ENCODE measurements around the gene SCLY. TPM values are rescaled to one million over a fixed set of nuclear protein-coding genes. Genes with fewer than 3 reads are reported as not detected.

Gene SCLY
- total and polyA plus RNA-seq, 4 donors, result 7.8 to 16.1 (median 12.1) TPM

DNA sequence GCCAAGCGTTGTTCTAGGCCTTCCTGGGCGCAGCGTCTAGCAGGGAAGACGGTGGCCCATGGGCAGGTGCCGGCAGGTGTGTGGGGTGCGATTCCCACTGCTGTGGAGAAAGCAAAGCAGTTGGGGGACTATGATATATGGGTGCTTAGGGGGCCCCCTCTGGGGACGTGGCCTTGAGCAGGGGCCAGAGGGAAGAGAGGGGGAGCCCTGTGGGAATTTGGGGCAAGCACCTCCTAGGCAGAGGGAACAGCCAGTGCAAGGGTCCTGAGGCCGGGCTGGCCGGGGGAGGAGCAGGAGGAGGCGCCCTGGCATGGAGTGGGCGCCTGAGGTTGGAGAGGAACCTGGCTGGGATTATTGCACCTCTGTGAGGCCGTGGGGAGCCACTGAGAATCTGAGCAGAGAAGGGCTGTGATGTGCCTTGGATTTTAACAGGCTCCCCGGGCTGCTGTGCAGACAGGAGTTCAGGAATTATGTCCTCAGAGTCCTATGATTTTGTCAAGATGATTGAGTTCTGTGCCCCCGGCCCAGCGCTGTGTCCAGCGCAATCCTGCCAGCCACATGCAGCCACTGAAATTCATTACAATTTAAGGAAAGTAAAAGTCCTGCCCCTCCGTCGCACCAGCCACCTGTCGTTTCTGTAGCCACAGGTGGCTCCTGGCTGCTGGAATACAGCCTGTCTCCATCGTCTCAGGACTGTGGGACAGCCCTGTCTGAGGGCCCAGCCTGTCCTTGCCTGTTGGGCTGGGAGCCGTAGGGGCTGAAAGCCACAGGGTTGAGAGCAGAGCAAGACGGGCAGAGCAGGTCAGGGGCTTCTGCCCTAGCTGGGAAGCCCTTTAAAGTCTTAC is 68.6 kb downstream of the SCLY start:
- peaks cover 0 to 16% (median 4%) of the 10 kb centered on the region in 5 donors for H3K4me1 ChIP-seq (ENCODE audit: control insufficient read depth in 5 of 5, insufficient read depth in 5 of 5, low read length in 5 of 5)
- TF ChIP-seq, protein P1, sequence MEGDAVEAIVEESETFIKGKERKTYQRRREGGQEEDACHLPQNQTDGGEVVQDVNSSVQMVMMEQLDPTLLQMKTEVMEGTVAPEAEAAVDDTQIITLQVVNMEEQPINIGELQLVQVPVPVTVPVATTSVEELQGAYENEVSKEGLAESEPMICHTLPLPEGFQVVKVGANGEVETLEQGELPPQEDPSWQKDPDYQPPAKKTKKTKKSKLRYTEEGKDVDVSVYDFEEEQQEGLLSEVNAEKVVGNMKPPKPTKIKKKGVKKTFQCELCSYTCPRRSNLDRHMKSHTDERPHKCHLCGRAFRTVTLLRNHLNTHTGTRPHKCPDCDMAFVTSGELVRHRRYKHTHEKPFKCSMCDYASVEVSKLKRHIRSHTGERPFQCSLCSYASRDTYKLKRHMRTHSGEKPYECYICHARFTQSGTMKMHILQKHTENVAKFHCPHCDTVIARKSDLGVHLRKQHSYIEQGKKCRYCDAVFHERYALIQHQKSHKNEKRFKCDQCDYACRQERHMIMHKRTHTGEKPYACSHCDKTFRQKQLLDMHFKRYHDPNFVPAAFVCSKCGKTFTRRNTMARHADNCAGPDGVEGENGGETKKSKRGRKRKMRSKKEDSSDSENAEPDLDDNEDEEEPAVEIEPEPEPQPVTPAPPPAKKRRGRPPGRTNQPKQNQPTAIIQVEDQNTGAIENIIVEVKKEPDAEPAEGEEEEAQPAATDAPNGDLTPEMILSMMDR (IDR thresholded peaks at IDR 0.05; ENCODE audit: control extremely low read depth, extremely low read depth), result no peak
- no peaks in the 10 kb centered on the region for H3K36me3 ChIP-seq (ENCODE audit: control insufficient read depth in 4 of 4, insufficient read depth in 4 of 4, low read length in 4 of 4)
- peaks cover 0 to 3% (median 0%) of the 10 kb centered on the region in 4 donors for H3K9me3 ChIP-seq (ENCODE audit: control insufficient read depth in 4 of 4, insufficient read depth in 3 of 4, low read length in 3 of 4)
- 89 to 93% methylated on average over 22 of the region's 22 CpGs for WGBS, 2 donors
- H3K27ac ChIP-seq (ENCODE audit: low read depth in 1 of 2, low read length in 1 of 2), result no peak overlapping the region
- H3K27me3 ChIP-seq (ENCODE audit: control insufficient read depth in 3 of 3, insufficient read depth in 3 of 3, low read length in 2 of 3), result no peaks in the 10 kb centered on the region
- H3K4me3 ChIP-seq, result no peak overlapping the region
- H3K9ac ChIP-seq (ENCODE audit: insufficient read depth in 1 of 2, low read length in 2 of 2), result no peak overlapping the region
- ATAC-seq (ENCODE audit: insufficient read depth, low FRiP score) (no peak), DNase-seq (no peak)

DNA sequence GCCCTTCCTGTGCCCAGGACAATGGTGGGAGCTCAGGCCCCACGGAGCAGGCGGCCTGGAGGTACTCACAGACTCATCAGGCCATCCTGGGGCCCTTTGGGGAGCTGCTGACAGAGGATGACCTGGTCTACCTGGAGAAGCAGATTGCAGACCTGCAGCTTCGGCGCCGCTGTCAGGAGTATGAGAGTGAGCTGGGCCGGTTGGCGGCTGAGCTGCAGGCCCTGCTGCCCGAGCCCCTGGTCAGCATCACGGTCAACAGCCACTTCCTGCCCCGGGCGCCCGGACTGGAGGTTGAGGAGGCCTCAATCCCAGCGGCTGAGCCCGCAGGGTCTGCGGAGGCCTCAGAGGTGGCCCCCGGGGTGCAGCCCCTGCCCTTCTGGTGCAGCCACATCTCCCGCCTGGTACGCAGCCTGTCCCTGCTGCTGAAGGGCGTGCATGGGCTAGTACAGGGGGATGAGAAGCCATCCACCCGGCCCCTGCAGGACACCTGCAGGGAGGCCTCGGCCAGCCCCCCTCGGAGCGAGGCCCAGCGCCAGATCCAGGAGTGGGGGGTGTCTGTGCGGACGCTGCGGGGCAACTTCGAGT is 69.4 kb downstream of the SCLY start:
- 90 to 96% methylated on average over 28 of the region's 28 CpGs for WGBS, 2 donors

DNA sequence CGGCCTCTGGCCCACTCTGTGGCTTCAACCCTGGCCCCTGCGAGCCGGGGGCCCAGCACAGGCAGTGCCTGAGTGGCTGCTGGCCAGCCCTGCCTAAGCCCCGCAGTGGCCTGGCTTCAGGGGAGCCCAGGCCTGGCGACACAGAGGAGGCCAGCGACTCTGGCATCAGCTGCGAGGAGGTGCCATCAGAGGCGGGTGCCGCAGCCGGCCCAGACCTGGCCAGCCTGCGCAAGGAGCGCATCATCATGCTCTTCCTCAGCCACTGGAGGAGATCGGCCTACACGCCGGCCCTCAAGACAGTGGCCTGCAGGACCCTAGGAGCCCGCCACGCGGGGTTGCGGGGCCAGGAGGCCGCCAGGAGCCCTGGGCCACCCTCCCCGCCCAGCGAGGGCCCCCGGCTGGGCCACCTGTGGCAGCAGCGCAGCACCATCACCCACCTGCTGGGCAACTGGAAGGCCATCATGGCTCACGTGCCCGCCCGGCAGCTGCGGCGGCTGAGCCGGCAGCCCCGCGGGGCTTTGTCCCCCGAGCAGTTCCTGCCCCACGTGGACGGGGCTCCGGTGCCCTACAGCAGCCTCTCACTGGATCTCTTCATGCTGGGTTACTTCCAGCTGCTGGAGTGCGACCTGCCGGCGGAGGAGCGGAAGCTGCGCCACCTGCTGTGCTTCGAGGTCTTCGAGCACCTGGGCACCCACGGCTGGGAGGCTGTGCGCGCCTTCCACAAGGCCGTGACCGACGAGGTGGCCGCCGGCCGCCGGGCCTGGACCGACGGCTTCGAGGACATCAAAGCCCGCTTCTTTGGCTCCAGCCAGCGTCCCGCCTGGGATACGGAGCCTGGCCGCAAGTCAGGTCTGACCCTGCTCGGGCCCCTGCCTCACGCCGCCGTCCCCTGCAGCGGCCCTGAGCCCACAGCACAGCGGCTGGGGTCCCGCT is 70.2 kb downstream of the SCLY start:
- WGBS, 2 donors, result 89 to 94% methylated on average over 63 to 68 of the region's 68 CpGs
- TF ChIP-seq, protein P1 (IDR thresholded peaks at IDR 0.05; ENCODE audit: control extremely low read depth, extremely low read depth), result no peak
- Histone ChIP-seq H3K4me3 (no peak overlapping the region), H3K9ac (ENCODE audit: insufficient read depth in 1 of 2, low read length in 2 of 2) (no peak overlapping the region), H3K4me1 (ENCODE audit: control insufficient read depth in 5 of 5, insufficient read depth in 5 of 5, low read length in 5 of 5) (peaks cover 0 to 16% (median 4%) of the 10 kb centered on the region in 5 donors), H3K9me3 (ENCODE audit: control insufficient read depth in 4 of 4, insufficient read depth in 3 of 4, low read length in 3 of 4) (peaks cover 0 to 3% (median 0%) of the 10 kb centered on the region in 4 donors), H3K27ac (ENCODE audit: low read depth in 1 of 2, low read length in 1 of 2) (no peak overlapping the region), H3K27me3 (ENCODE audit: control insufficient read depth in 3 of 3, insufficient read depth in 3 of 3, low read length in 2 of 3) (peaks cover 0 to under 1% (median 0%) of the 10 kb centered on the region in 3 donors), H3K36me3 (ENCODE audit: control insufficient read depth in 4 of 4, insufficient read depth in 4 of 4, low read length in 4 of 4) (no peaks in the 10 kb centered on the region)
- DNase-seq (no peak), ATAC-seq (ENCODE audit: insufficient read depth, low FRiP score) (no peak)

More for the DNA sequence above, 69.4 kb downstream of the SCLY start:
- no peaks in the 10 kb centered on the region for H3K36me3 ChIP-seq (ENCODE audit: control insufficient read depth in 4 of 4, insufficient read depth in 4 of 4, low read length in 4 of 4)
- no peak overlapping the region for H3K4me3 ChIP-seq
- peaks cover 0 to 16% (median 4%) of the 10 kb centered on the region in 5 donors for H3K4me1 ChIP-seq (ENCODE audit: control insufficient read depth in 5 of 5, insufficient read depth in 5 of 5, low read length in 5 of 5)
- no peak overlapping the region for H3K9ac ChIP-seq (ENCODE audit: insufficient read depth in 1 of 2, low read length in 2 of 2)
- ATAC-seq (ENCODE audit: insufficient read depth, low FRiP score) (no peak), DNase-seq (no peak)
- TF ChIP-seq, protein P1 (IDR thresholded peaks at IDR 0.05; ENCODE audit: control extremely low read depth, extremely low read depth), result no peak
- no peak overlapping the region for H3K27ac ChIP-seq (ENCODE audit: low read depth in 1 of 2, low read length in 1 of 2)
- peaks cover 0 to 3% (median 0%) of the 10 kb centered on the region in 4 donors for H3K9me3 ChIP-seq (ENCODE audit: control insufficient read depth in 4 of 4, insufficient read depth in 3 of 4, low read length in 3 of 4)
- H3K27me3 ChIP-seq (ENCODE audit: control insufficient read depth in 3 of 3, insufficient read depth in 3 of 3, low read length in 2 of 3), result no peaks in the 10 kb centered on the region
